OCI-LY3 (cell line): Measurements from ENCODE around the gene ACACB.

Source experiments
- EZH2phosphoT487 ChIP-seq: fragments of 200-600 bp; shearing (Covaris generic); IDR thresholded peaks from 2 replicates; pipeline ENCODE4 v1.6.1; 2018; ENCODE audit warnings: antibody characterized with exemption, mixed run types, low read depth
- TF ChIP-seq, protein P1 (sequence below): fragments of 200-600, 300-600 bp; sonication (generic); IDR thresholded peaks from 2 replicates; pipeline ENCODE4 v1.5.1; 2014; ENCODE audit warnings: antibody characterized with exemption, low read length, low read depth

DNA sequence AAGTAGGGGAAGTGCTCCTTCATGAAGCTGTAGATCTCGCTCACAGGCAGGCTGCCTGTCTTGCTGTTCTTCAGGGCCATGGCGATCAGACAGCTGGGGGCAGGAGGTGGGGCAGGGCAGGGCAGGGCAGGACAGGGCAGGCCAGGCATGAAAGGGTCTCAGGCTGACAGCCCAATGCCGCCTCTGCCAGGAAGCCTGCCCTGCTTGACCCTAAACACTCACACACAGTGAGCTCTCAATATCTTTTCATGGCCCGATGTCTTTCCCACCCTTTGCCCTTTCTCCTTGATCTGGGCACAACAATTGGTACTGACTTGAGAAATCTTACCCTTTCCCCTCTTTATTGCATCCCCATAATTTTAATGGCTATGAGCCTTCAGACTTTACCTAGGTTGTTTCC, 170.3 kb downstream of the ACACB start:
- TF ChIP-seq, protein P1, sequence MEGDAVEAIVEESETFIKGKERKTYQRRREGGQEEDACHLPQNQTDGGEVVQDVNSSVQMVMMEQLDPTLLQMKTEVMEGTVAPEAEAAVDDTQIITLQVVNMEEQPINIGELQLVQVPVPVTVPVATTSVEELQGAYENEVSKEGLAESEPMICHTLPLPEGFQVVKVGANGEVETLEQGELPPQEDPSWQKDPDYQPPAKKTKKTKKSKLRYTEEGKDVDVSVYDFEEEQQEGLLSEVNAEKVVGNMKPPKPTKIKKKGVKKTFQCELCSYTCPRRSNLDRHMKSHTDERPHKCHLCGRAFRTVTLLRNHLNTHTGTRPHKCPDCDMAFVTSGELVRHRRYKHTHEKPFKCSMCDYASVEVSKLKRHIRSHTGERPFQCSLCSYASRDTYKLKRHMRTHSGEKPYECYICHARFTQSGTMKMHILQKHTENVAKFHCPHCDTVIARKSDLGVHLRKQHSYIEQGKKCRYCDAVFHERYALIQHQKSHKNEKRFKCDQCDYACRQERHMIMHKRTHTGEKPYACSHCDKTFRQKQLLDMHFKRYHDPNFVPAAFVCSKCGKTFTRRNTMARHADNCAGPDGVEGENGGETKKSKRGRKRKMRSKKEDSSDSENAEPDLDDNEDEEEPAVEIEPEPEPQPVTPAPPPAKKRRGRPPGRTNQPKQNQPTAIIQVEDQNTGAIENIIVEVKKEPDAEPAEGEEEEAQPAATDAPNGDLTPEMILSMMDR = no peak
- no peak for TF ChIP-seq EZH2phosphoT487
